Pons (tissue), 1 donor: Measurements from ENCODE around the gene LONP2.
"Not testable (repeated sequence)": the region's sequence is repeated elsewhere in the genome, so short reads cannot be mapped to it uniquely, and the experiment has no call there.

Source experiments
- DNase-seq: peaks from one replicate; pipeline ENCODE4 v3.0.0-alpha.2; 2016; ENCODE audit warnings: low spot score

The LONP2 gene

DNA sequence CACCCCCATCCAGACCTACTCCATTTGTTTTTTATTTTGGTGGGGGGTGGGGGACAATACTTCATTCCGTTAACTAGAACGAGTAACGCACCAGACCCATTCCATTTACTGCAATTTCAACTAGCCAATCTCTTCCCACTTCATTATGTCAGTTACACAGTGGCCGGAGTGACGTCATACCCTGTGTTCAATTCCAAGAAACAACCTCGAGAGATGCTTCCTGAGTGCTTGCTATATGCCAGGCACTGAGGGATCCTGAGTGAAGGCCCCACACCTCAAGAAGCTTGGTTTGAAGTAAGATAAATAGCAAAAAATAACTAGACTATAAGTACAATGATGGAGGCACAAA, 150.2 kb downstream of the LONP2 start:
- no peak for DNase-seq

DNA sequence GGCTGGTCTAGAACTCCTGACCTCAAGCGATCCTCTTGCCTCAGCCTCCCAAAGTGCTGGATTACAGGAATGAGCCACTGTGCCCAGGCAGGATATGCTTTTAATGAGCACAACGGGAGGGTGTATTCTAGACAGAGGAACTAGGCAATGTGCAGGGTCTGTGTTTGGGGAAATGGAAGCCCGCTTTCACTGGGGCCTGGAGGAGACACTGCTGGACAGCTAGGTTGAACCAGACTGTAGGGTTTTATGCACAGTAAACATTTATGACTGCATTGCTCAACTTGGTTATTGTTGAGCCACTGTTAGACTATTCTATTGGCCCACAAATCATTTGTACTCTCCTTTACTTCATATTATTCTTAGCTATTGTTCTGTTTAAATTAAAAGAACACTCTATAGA, 151.3 kb downstream of the LONP2 start:
- no peak for DNase-seq

DNA sequence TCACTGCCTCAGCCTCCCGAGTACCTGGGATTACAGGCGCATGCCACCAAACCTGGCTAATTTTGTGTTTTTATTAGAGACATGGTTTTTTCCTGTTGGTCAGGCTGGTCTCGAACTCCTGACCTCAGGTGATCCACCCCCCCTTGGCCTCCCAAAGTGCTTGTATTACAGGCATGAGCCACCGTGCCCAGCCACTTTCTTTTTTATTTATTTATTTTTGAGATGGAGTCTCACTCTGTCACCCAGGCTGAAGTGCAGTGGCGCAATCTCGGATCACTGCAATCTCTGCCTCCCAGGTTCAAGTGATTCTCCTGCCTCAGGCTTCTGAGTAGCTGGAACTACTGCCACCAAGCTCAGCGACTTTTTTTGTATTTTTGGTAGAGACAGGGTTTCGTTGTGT, 158.4 kb downstream of the LONP2 start:
- not testable (repeated sequence) for DNase-seq

DNA sequence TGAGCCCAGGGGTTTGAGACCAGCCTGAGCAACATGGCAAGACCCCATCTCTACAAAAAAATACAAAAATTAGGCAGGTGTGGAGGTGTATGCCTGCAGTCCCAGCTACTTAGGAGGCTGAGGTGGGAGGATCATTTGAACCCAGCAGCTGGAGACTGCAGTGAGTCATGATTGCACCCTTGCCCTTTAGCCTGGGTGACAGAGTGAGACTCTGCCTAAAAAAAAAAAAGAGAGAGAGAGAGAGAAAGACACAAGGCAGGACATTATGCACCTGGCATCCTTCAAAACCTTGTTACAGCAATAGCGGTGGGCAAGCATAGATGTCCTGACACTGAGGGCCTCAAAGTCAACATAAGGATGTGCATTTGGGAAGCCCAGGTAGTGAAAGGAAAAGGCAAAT, 161.1 kb downstream of the LONP2 start:
- no peak for DNase-seq

DNA sequence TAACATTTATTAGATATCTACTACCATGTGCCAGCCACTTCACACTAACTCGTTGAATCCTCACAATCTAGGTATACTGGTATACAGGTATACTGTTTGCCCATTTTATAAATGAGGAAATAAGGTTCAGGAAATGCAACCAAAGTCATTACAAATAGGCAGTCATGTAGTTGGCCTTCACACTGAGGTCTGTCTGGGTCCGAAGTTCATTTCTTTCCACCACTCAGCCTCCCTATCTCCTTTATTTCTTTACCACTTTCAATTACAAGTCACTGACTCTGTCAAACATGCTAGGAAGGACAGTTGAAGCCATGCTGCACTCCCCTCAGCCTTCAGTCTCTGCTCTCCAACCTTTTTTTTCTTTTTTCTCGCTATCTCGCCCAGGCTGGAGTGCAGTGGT, 161.8 kb downstream of the LONP2 start:
- DNase-seq = no peak
